HG03575 (cell line): ENCODE data around the gene CCSAP.
"Not testable (repeated sequence)": the region's sequence is repeated elsewhere in the genome, so short reads cannot be mapped to it uniquely, and the experiment has no call there.

Experiments
- ATAC-seq: cut with Tn5 transposase; IDR thresholded peaks from one replicate; pipeline ENCODE4 v1.9.1; 2021; ENCODE audit not compliant: unreplicated experiment, insufficient number of reproducible peaks, low FRiP score; ENCODE audit errors: extremely low read depth

The CCSAP gene

DNA sequence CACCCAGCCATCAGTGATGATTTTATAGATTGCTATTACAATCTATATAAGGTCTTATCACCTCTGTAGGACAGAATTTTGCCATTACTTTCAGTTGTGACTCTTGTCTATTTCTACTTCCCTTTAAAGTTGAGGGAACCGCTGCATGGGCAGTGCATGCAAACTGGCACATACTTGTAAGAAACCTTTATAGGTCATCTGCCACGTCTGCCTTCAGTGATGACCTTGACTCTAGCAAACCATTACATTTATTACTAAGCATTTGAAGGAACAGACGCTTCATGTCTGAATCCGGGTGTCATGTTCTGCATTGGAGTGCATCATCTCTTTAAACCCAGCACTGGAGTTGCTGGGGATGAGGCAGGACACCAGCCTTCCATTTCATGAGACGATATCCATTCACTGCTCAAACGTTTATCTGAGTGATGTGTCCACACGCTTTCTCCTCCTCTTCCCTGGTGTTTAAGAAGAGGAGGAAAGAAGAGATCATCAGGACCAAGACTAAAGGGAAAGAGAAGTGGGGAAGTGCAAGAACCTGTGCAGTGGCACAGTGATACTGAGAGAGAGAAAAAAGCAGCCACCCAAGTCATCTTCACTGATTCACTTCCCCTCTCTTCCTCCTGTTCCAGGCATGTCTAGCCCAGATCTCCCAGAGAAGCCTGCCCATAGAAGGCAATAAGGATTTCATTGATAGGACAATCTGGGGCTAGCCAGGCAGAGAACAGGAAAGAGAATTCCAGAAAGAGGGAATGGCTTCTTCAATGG, 14.1 kb downstream of the CCSAP start:
- no peak for ATAC-seq

DNA sequence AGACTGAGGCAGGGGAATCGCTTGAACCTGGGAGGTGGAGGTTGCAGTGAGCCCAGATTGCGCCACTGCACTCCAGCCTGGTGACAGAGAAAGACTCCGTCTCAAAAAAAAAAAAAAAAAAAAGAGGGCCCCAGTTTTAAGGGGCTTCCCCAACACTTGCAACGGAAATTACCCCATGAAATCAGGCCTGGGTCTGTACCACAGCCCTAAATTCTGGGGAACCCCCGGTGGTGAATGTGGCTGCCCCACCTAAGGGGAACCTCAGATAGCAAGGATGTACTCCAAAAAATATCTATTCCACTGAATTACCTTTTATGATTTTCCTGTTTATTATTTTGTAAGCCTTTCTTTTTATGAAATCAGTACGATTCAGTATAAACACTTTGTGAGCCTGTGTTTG, 15.1 kb downstream of the CCSAP start:
- not testable (repeated sequence) for ATAC-seq

DNA sequence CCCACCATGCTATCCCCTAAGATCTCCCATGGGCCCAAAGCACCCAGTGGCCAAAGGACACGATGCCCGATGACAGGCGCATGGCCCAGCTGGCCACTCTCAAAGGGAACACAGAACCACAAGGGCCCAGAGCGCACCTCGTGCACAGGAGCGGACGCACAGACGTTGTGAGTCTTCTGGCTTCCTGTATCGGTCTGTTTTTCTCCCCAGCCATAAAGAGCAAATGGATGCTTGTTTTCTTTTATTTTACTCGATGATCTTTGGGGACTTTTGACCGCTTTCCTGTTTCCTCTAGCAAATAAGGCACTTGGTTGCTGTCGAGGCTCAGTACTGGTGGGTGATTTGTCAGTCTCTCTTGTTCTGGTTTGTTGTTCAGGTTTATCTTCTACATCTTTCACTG, 16.2 kb downstream of the CCSAP start:
- ATAC-seq = no peak

DNA sequence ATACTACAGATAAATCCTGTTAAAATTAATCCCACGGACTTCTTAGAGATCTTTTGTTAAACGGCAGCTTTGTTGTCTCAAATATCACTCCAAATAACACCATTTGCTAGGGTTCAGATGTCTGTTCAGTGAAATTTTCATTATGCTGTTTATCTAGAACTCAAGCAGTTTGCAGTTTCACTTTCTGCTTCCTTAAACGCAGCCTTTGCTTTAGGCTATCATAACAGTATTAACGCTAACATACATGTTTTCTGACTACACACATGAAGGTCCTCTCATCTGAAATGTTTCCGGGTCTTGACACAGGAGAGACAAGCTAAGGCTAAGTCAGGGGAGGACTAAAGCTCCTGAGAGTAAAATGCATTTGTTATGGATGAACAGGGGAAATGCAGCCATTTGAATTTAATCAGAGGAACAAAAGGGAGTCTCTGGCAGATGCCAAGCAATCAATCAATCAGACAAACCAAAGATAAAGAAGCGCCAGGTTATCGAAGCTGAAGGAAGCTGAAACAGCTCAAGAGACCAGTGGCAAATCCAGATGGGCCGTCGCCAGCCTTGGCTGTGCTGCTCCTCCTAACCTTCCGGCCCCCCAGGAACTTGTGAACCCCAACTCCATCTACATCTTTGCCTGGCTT, 16.9 kb downstream of the CCSAP start:
- ATAC-seq = no peak

DNA sequence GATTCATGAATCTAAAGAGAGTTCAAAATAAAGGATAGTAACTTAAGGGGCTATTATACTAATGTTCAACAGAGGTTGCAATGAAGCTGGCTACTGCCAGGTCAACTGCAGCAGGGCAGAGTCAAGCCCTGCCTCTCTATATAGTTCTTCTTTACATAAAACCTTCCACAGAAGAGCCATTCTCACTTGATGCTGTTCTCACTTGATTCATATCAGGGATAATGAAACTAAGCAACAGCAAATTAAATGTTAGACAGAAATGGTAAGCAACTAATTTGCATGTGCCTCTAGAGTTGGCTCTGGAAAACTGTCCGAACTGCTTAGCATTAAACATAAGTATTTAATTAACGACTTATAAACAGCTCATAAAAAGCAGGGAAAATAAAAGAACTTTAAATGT, 17.4 kb downstream of the CCSAP start:
- no peak for ATAC-seq

DNA sequence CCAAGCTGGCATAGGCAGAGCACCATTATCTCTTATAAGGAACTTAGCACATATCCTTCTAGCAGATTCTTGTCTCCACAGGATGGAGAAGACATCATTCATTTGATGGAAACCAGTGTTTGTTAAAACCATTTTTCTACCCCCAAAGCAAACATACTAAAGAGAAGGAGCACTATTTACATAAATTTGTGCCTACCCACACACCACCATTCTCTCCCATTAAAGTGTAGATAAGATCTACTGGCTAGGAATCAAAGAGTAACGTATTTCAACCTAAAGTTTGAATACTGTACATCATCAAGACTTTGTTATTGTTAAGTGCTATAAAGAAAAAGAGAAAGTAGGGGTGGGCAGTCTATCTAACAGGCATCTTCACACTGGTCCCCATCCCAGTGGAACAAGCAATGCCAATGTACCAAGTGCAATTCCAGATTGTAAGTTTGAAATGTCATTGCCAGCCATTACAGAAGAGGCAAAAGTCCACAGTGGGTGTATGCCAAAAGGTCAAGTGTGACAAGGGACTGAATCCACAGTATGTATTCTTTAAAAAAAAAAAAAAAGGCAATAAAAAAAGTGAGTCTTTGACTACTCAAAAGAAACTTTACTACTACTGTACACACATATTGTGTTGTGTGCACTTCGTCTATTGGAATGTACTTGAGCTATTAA, 18.8 kb downstream of the CCSAP start:
- no peak for ATAC-seq

DNA sequence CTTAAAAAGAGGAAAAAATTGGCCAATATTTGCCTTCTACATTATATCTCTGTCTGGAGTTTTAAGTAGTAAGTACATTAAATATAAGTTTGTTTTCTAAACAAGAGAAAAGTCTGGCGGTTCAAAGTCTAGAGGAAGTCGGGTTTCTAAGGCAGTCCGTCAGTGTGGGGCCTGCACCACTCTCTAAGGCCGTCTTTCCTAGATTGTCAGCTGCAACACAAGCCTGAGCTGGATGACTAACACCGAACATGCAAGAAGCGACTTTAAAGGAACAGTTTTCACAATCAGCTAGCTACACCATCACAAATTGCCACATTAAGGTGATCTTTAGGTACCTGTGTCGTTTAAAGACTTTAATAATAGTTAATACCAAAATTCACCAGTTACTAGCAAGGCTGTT, 19.6 kb downstream of the CCSAP start:
- ATAC-seq = no peak

DNA sequence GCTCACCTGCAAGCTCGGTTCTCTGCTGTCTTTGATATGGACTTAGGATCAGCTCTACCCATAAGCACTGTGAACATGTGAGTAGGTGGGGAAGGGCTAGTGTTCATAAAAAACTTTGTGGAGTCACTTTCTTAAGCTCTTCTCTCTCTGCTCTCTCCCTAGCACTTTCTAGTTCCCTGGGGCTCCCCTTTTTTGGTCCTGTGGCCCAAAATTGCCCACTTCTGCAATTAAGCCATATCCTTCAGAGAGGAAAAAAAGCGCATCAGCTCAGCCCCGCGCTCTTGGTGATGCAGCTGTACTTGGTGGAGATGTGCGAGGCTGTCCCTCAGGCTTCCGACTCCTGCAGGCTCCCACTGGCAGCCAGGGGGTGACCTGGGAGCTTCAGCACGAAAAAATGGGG, 23.4 kb downstream of the CCSAP start:
- ATAC-seq = no peak

DNA sequence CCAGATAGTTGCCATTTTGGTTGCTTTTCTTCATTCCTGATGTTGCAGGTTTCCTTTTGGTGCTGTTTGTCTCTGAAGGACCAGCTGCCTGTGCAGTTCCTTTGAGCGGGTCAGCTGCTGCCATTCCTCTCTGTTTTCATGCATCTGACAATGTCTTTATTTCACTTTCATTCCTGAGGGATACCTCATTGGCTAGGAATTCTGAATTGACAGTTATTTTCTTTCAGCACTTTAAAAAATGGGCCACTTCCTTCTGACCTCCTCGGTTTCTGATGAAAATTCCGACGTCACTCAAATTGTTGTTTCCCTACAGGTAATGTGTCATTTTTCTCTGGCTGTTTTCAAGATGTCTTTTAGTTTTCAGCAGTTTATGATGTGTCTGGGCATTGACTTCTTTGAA, 24.8 kb downstream of the CCSAP start:
- ATAC-seq = no peak

DNA sequence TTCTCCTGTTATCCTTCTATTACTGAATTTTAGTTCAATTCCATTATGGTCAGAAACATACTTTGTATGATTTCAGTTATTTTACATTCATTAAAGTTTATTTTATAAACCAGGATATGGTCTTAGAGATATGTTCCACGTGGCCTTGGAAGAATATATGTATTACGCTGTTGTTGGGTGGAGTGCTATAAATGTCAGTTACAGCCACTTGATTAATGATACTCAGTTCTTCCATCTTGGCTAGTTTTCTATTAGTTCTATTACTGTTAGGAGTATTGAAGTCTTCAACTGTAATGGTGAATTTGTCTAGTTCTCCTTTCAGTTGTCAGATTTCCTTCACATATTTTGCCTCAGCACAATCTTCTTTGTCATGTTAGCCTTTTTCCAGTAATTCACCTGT, 26.7 kb downstream of the CCSAP start:
- ATAC-seq = no peak

DNA sequence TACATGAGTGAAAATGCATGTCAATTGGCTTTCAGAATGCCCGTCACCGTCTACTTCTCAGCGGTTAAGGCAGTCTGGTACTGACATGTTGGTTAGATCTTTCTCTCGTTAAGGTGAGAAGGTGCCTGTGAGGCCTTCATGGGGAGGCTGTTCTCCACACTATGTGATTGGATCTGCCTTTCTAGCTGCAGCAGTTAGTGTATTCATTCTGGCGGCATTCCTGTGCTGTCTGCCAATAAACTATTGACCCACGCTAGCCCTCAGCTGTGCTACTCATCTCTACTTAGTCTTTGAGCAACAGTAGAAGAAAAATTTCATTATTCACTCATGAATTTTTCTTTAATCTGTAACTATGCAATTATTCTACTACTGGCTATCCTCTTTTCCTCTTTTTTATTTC, 32.0 kb downstream of the CCSAP start:
- ATAC-seq = no peak

DNA sequence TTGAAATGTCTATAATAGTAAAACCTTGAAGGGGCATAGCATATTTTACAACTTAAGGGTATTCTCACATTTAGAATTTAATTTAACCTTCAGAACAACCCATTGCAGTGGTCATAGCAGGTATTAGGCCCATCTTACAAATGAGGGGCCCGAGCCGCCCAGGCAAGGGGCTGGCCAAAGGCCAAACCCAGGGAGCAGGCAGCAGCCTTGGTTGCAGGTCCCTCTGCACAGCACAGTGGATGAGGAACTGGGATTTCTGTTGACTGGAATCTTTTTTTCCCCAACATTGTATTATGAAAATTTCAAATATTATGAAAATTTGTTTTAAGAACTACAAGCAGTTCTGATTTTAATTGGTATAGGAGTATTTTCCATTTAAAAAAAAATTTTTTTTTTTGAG, 33.2 kb downstream of the CCSAP start:
- no peak for ATAC-seq

DNA sequence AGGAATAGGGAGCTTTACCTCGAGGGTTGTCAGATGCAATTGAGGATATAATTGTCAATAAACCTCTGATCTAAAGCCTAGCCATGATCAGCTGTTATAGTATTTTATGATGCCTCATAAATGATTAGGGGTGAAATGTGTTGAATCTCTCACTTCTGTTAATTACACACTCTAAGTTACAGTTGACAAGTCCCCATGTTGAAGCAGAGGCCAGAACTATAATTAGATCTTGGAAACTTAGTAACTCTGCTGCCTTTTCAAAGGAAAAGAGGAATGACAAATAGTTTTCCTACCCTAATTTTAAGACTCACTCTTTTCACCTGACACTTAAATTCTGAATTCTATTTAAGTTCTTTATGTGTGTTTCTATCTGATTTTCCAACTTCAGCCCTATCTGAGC, 33.8 kb downstream of the CCSAP start:
- no peak for ATAC-seq

DNA sequence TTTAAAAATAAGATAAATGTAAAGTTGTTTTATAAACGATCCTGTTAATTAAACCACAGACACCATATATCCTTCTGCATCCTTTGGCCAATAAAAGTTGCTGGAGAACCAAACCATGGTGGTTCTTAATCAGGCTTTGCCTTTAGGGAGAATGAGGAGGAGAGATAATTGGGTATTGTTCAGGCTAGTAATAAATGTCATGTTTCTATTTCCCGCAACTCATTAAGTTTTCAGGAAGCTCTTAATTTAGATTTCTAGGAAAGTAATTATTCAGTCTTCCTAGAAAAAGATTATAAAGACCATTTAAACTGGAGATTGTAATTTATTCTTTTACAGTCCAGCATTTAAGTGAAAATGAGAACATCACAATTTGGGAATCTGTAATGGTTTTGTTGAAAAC, 37.5 kb downstream of the CCSAP start:
- ATAC-seq = no peak

DNA sequence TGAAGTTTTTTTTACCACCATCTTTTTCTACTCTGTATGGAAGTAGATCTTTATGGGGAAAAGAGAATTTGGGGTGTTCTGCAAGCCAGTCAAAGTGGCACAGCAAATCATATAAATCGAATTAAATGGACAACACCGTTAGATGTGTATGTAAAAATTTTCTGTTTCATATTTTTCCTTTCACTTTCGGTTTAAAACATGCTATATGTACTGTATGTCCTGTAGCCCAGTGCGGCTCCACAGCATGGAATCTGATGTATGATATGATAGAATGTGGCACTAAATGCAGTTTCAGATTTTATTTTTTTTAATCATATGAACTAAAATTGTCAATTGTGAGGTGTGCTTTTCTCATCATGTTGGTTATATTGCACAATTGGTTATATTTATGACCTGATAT, 39.0 kb downstream of the CCSAP start:
- ATAC-seq = no peak

DNA sequence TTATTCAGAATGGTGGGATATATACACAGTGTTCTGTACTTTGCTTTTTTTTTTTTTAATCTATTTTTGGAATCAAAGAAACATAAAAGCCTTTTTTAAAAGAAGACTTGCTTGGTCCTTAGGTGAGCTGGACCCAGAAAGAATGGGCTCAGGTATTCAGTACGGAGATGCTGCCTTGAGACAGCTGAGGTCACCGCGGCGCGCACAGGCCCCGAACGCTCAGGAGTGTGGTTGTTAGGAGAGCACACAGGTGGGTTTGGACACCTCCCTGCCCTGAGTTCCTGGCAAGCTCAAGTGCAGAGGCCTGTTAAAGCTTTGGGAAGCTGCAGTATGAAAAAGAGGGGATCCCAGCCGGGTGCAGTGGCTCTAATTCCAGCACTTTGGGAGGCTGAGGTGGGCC, 40.1 kb downstream of the CCSAP start:
- ATAC-seq = no peak

DNA sequence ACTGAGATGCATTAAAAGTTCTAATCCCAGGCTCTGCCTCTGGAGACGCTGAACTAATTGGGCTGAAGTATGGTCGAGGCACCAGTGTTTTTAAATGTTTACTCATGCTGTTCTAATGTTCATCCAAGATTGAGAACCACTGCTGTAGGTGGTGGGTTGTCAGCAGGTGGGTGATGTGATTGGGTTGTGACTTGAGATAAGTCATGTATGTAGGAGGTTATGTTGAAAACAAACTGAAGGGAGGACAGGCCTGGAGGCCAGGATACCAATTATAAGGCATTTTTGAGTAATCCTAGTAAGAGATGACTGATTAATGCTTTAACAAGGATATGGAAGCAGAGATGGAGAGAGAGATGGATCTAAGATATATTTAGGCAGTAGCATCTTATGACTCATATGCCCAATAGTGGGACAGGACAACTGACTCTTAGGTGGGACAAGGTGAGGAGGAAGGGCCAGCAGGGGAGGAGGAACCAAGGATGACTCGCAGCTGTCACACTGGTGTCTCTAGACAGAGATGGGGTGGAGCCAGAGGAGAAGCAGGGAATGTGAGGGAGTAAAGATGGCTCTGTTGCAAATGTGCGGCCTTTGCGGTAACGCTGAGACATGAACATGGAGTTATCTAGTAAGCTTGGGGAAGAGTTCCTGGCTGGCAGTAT, 42.6 kb downstream of the CCSAP start:
- ATAC-seq = no peak

DNA sequence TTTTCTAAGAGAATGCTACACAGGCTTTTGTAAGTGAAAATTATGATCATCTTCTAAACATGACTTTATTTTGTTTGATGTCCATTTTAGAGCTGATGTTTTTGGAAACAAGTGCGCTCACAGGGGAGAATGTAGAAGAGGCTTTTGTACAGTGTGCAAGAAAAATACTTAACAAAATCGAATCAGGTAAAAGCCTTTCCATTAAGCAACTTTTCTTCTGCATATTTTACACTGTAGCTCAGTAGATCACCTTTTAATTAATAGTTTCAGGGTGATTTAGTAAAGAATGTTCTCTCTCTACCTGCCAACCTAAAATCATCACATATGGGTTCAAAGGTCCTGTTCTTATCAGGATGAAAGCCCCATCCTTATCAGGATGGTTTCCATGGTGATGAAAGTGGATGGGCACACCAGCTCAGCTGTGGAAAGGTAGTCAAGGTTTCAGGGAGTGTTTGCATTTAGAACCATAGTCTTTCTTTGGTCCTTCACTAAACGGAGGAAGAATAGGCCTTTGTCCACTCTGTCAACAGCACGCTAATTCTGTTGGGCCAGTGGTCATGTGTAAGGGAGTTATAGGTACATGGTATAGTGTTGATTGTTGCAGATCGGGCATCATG, 43.9 kb downstream of the CCSAP start:
- no peak for ATAC-seq

DNA sequence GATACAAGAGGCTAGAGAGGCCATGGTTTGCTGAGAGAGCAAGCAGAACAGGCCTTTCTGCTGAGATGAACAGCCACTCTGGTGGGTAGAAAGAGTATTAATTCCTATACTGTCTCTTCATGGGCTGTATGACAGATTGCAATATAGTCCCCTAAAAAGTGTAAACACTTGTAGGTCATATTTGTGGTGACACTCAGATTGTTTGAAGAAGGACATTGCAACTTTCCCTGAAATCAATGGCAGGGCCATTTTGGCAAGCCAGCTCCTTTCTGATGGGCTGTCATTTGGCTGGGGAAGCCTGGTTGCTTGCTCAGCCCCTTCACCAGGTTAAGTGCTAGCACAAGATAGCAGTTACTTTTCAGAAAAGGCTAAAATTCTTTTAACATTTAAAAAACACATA, 44.4 kb downstream of the CCSAP start:
- ATAC-seq = no peak

DNA sequence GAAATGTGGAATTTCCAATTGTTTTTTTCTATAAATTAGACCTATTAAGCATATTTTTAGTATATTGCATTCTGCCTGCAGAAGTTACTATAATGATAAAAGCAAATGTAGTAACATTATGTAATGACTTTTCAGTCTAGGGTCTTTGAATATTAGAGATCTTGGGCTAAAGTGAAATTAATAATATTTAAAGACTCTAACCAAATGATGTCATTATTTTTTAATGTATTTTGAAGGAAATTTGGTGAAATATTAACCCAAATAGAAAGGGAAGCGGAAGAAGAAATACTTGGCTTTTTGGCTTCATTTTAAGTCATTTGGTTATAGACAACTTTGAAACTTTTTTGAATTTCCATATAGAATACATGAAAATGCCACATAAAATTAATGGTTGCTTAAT, 45.1 kb downstream of the CCSAP start:
- ATAC-seq = no peak
